ENCODE data around the gene FOXN3. TPM values are rescaled to one million over a fixed set of nuclear protein-coding genes. Genes with fewer than 3 reads are reported as not detected.
"Not testable (repeated sequence)": the region's sequence is repeated elsewhere in the genome, so short reads cannot be mapped to it uniquely, and the experiment has no call there.

Gene FOXN3
- polyA plus RNA-seq, 4 donors = 30.9 to 36.7 (median 34.0) TPM

GRCh38 chr14:89123215-89123614 lies 293.8 kb downstream of the FOXN3 start:
- DNase-seq (ENCODE audit: low read depth in 4 of 4, low spot score in 3 of 4) = no peak

GRCh38 chr14:89121968-89122620 lies 294.9 kb downstream of the FOXN3 start:
- DNase-seq (ENCODE audit: low read depth in 4 of 4, low spot score in 3 of 4) = peak; percentile 10 to 43 (median 32)

- no peak for DNase-seq (ENCODE audit: low read depth in 4 of 4, low spot score in 3 of 4)
Measured at GRCh38 chr14:89117012-89117411, 300.0 kb downstream of the FOXN3 start.

- no peak for DNase-seq (ENCODE audit: low read depth in 4 of 4, low spot score in 3 of 4)
Measured at GRCh38 chr14:89114109-89114508, 302.9 kb downstream of the FOXN3 start.

GRCh38 chr14:89112720-89113119 lies 304.3 kb downstream of the FOXN3 start:
- no peak for DNase-seq (ENCODE audit: low read depth in 4 of 4, low spot score in 3 of 4)

GRCh38 chr14:89111766-89112543 lies 305.1 kb downstream of the FOXN3 start:
- not testable (repeated sequence) for DNase-seq (ENCODE audit: low read depth in 4 of 4, low spot score in 3 of 4)

- not testable (repeated sequence) for DNase-seq (ENCODE audit: low read depth in 4 of 4, low spot score in 3 of 4)
Measured at GRCh38 chr14:89111232-89111631, 305.8 kb downstream of the FOXN3 start.

GRCh38 chr14:89110110-89110509 lies 306.9 kb downstream of the FOXN3 start:
- no peak for DNase-seq (ENCODE audit: low read depth in 4 of 4, low spot score in 3 of 4)

GRCh38 chr14:89108608-89109007 lies 308.4 kb downstream of the FOXN3 start:
- DNase-seq (ENCODE audit: low read depth in 4 of 4, low spot score in 3 of 4) = no peak

- no peak for DNase-seq (ENCODE audit: low read depth in 4 of 4, low spot score in 3 of 4)
Measured at GRCh38 chr14:89107626-89108025, 309.4 kb downstream of the FOXN3 start.
